Urothelium cell line (cell line): ENCODE measurements around the gene EYS.
"Not testable (repeated sequence)": the region's sequence is repeated elsewhere in the genome, so short reads cannot be mapped to it uniquely, and the experiment has no call there.

Source experiments
- DNase-seq: peaks from one replicate; pipeline ENCODE4 v3.0.0; 2011; ENCODE audit warnings: low spot score, mixed read lengths
- FAIRE-seq: peaks from 2 replicates; lab custom pipeline; 2011; peaks lifted over from hg19 to GRCh38; lab: Jason Lieb, UNC

The EYS gene

DNA sequence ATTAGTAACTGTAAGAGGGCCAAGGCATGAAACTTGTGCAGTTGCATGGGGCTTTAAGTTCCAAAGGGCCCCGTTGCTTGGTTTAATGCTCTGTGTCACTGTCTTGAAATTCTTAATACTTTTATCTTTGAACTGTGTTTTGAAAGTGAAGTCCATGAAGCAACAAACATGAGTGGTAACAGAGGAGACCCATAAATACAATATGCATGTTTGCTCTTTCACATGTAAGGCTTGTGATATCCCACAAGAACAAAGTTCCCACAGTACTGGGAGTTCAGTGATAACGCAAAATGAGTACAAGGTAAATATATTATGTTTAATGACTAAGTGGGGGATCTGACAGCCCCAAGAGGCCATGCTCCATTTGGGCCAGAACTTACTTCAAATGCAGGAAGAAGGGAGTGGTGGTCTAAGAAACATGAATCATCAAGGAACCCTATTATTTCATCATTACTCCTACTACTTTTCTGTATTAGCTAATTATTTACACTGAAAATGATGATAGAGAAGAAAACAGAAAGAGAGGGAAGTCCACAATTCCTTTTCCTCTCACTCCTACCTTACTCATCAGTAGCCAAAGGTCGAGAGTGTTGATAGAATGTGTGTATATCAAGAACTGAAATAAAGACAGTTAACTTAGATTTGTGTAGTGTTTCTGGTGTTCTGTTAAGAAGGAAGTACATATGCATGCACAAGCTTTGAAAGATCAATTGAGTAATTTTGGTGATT, 1914.1 kb downstream of the EYS start:
- FAIRE-seq, result no peak

GRCh38 chr6:63790334-63790733, 1916.7 kb downstream of the EYS start:
- DNase-seq, result no peak
- no peak for FAIRE-seq

More for the DNA sequence above, 1914.1 kb downstream of the EYS start:
- DNase-seq, result no peak

GRCh38 chr6:63789699-63790098, 1917.3 kb downstream of the EYS start:
- DNase-seq (no peak), FAIRE-seq (no peak)

DNA sequence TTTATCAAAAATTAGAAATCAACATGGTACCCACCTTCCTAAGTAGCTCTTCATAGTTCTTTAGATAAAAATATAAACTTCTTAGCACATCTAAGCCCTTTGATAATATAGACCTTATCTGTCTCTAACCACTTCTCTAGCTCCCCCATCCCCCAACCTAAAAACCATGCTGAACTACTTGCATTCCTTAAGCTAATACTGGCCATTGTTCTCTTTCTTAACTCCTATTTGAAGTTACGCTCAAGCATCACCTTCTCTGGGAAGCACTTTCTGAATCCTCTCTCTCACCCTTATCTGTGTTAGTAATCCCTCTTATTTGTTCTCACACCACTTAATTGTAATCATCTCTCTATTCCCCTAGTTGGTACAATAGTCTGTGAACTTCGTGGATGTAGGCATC, 1918.5 kb downstream of the EYS start:
- DNase-seq (no peak), FAIRE-seq (no peak)

DNA sequence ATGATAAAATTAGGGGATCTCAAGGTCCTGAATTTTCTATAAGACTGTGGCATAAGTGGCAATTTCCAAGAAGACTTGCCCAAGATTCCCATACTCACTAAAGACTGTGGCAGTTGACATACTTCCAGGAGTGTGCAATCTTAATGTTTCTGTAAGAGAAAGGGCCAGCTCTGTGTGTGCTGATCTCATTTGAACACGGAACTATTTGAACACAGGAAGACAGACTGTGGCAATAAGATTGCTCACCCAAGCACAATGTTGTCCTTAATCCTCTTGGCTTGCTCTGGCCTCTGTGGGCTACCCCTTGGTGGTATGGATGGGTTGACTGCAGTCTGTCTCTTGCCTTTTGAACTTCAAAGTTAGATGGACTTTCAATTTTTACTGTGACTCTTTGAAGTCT, 1920.0 kb downstream of the EYS start:
- FAIRE-seq (no peak), DNase-seq (no peak)

GRCh38 chr6:63785006-63785405, 1922.0 kb downstream of the EYS start:
- FAIRE-seq, result no peak
- DNase-seq, result no peak

- no peak for DNase-seq
- no peak for FAIRE-seq
These were observed 1923.9 kb downstream of the EYS start for GRCh38 chr6:63783096-63783495.

DNA sequence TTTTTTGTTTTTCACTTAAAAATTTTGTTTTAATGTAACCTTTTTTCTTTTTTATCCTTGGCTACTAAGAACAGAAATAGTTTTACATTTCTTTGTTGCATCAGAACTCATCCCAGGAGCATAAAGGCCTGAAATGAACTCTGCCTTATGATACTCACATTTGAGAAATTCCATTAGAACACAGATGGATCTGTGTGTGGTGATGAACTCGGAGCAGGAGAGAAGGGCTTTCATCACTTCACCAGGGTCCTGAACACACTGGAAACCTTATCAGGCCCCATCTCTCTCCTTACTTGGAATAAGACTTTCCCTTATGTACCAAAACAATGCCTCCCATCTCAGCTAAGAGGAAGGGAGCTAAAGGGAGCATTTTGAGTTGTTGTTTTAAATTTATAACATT, 1932.1 kb downstream of the EYS start:
- no peak for FAIRE-seq
- no peak for DNase-seq

GRCh38 chr6:63773200-63773599, 1933.8 kb downstream of the EYS start:
- DNase-seq, result no peak
- FAIRE-seq, result no peak

- no peak for FAIRE-seq
- DNase-seq, result no peak
These were observed 1941.2 kb downstream of the EYS start for GRCh38 chr6:63765828-63766227.

DNA sequence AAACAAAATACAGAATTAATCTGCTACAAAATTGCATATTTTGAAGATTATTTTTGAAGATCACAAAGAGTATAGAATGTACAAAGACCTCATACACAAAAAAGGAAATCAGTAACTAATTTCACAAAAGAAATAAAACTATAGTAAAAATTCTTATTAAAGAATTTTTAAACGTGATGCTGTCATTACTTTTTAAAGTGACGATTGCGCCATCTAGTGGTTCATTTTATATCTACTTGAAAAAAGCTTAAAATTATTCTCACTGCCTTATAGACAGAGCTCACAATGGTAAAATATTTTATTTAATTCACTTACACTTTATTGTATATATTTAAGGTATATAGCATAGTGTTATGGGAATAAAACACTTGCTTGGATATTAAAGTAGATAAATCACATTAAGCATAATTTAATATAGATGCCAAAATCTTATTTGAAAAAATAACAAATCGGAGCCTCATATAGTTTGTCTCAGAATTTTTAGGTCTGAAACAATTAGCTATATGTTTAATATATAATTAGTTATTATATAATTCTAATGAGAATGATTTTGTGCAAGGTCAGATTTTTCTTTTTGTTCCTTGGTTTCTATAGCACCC, 1942.6 kb downstream of the EYS start:
- DNase-seq (no peak), FAIRE-seq (no peak)

- DNase-seq (no peak), FAIRE-seq (no peak)
These were observed 1946.8 kb downstream of the EYS start for GRCh38 chr6:63760199-63760598.

DNA sequence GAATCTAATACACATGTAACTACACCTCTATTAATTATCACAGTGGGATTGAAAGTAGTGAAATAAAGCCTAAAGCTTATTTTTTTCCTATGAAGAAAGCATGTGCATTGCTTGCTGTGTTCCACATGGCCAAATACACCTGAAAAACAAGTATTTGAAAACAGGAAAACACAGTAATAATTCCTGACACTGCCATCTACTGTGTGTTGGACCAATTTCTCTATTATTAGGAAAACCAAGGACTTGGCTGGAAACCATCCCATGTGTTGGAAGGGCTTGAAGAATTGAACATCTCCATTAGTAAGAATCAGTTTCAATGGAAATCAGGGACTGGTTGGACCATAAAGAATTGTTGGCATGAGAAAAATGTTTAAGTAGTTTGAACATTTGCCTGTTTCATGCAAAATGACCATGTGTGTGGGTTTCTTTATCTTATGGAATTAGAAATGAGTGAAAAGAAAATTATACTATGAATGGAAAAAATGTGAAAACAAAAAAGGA, 1947.4 kb downstream of the EYS start:
- FAIRE-seq (no peak), DNase-seq (no peak)

DNA sequence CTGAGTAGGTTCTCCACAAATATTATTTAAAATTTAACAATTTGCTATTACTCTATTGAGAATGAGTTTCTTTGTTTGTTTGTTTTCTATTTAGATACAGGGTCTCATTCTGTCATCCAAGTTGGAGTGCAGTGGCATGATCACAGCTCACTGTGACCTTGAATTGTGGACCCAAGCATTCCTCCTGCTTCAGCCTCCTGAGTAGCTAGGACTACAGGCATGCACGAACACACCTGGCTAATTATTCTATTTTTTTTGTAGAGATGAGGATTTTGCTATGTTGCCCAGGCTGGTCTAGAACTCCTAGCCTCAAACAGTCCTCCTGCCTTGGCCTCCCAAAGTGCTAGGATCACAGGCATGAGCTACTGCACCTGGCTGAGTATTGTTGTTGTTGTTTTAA, 1949.2 kb downstream of the EYS start:
- DNase-seq (no peak), FAIRE-seq (no peak)

DNA sequence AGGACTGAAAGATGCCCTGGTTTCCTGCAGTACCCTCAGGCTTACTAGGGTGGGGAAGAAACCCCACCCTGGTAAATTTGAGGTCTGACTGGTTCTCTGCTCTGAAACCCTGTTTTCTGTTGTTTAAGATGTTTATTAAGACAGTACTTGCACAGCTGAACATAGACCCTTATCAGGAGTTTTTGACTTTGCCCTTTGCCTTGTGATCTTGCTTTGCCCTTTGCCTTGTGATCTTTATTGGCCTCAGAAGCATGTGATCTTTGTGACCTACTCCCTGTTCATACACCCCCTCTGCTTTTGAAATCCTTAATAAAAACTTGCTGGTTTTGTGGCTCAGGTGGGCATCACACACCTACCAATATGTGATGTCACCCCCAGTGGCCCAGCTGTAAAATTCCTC, 1949.8 kb downstream of the EYS start:
- not testable (repeated sequence) for FAIRE-seq, DNase-seq

DNA sequence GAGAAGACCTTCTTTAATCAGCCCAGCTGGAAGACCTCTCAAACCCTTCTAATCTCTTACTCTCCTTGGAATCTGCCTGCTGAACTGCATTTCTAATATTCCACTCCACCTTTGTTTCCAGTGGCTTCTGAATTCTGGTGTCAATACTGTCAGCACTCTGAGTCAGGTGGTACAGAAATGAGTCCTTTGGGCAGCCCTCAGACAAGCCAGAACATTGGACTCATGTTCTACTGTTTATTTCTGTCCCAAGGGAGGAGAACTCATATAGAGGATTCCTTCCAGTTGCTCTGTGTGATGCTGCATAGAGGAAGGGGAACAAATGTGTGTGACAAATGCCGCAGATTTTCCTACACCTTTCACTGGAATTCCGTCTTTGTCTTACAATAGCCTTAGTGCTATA, 1956.6 kb downstream of the EYS start:
- no peak for FAIRE-seq
- no peak for DNase-seq

DNA sequence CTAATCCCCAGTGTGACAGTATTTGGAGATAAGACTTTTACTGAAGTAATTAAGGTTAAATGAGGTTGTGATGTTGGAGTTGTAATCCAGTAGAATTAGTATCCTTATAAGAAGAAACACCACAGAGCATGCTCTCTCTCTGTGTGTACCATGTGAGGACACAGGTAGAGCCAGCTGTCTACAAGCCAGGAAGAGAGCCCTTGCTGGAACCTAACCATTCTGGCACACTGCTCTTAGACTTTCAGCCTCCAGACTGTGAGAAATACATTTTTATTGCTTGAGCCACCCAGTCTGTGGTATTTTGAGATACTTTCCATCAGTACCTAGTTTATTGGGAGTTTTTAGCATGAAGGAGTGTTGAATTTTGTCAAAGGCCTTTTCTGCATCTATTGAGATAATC, 1961.2 kb downstream of the EYS start:
- FAIRE-seq (no peak), DNase-seq (no peak)

DNA sequence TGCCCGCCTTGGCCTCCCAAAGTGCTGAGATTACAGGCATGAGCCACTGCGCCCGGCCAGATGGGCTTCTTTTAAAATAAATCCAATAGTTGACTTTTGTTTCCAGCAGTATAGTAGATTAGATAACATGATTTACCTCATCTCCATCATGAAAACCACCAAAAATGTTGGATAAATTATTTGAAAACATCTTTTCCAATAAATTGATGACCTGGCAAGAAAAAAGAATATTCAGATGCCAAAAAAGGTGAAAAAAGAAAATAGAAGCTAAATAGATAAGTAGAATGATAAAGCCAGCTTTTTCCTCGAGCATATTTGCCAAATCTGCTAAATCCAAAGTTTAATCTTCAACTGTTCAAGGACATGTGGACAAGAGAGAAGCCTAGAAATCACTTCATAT, 1962.2 kb downstream of the EYS start:
- no peak for FAIRE-seq
- no peak for DNase-seq

GRCh38 chr6:63743691-63744090, 1963.3 kb downstream of the EYS start:
- FAIRE-seq (no peak), DNase-seq (no peak)

GRCh38 chr6:63742060-63742459, 1965.0 kb downstream of the EYS start:
- DNase-seq, result no peak
- no peak for FAIRE-seq

DNA sequence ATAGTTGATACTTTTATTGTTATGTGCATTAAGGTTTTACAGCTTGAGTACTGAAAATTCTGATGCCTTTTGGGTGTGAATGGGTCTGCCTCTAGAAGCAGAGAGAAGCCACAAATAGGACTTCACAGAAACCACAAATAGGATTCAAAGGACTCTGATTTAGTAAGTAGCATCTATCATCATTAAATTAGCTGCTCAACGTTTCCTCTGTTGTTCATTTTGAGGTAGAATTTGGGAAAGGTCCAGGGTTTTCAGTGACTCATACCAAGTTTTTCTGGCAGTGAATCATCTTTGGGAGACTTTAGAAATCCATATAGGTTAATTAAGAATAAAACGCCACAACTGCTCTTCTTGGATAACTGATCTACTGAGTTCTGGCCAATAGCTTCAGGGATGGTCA, 1966.3 kb downstream of the EYS start:
- FAIRE-seq (no peak), DNase-seq (peak; percentile 48)

GRCh38 chr6:63739094-63739687, 1967.8 kb downstream of the EYS start:
- FAIRE-seq (no peak), DNase-seq (no peak)
